Sigmoid colon (tissue), 7 donors: Measurements from ENCODE around the gene IVD. TPM values are rescaled to one million over a fixed set of nuclear protein-coding genes. Genes with fewer than 3 reads are reported as not detected.

Source experiments
- DNase-seq: peaks from one replicate; pipeline ENCODE4 v3.0.0-alpha.2; 2019
- H3K27ac ChIP-seq, 4 donors: fragments of 200-600 bp; sonication (generic); one replicate each; pipeline ENCODE4 v1.5.1; 2016 to 2019; ENCODE audit warnings: mild to moderate bottlenecking in 1 of 4
- H3K27me3 ChIP-seq, 3 donors: fragments of 200-600 bp; sonication (generic); one replicate each; pipeline ENCODE4 v1.5.1; 2019; ENCODE audit warnings: mild to moderate bottlenecking in 1 of 3
- H3K36me3 ChIP-seq, 4 donors: fragments of 200-600 bp; sonication (generic); one replicate each; pipeline ENCODE4 v1.5.1; 2016 to 2019
- H3K4me1 ChIP-seq, 4 donors: fragments of 200-600 bp; sonication (generic); one replicate each; pipeline ENCODE4 v1.5.1; 2017 to 2019
- H3K4me3 ChIP-seq, 4 donors: fragments of 200-600 bp; sonication (generic); one replicate each; pipeline ENCODE4 v1.5.1; 2017 to 2019; ENCODE audit warnings: mild to moderate bottlenecking in 2 of 4, moderate library complexity in 1 of 4
- H3K9me3 ChIP-seq, 4 donors: fragments of 200-600 bp in 3 of 4; sonication (generic) in 3 of 4; one replicate each; pipeline versions ENCODE4 v1.5.1 to v1.6.1; 2013 to 2019
- CTCF ChIP-seq, 4 experiments: fragments of 450-650 bp in 3 of 4; fragments of 200-600 bp in 1 of 4; IDR thresholded peaks; one replicate each; pipeline ENCODE4 v1.5.1; 2016 to 2019; ENCODE audit warnings: antibody characterized with exemption in 4 of 4, mild to moderate bottlenecking in 3 of 4, moderate library complexity in 2 of 4
- EP300 ChIP-seq, 4 donors: sonication (generic); formaldehyde crosslinking; IDR thresholded peaks; one replicate each; pipeline ENCODE4 v1.6.1; 2017; ENCODE audit warnings: antibody characterized with exemption in 4 of 4
- POLR2A ChIP-seq, 2 donors: fragments of 450-650 bp; IDR thresholded peaks; one replicate each; pipeline ENCODE4 v1.6.1; 2016; ENCODE audit warnings: antibody characterized with exemption in 2 of 2, mild to moderate bottlenecking in 2 of 2, moderate library complexity in 2 of 2
- POLR2AphosphoS5 ChIP-seq, 4 donors: sonication (generic); formaldehyde crosslinking; IDR thresholded peaks; one replicate each; pipeline ENCODE4 v1.6.1; 2017; ENCODE audit warnings: antibody characterized with exemption in 4 of 4
- WGBS, 2 donors: extraction: QIAGEN DNeasy Blood & Tissue Kit; methylation state at CpG; one replicate each; pipeline ENCODE4 v1.1.7; 2013; 5-methylcytosine and 5-hydroxymethylcytosine counted together
- intact Hi-C: fragments of 100-400 bp; cut with DNase I; formaldehyde crosslinking; loops from one replicate; pipeline ENCODE4 v1.15.1; 2023
- polyA plus RNA-seq, 3 donors: library from polyadenylated mRNA; stranded (reverse); fragments of 200-250 nt; gene quantifications; one replicate each; pipeline ENCODE4 v1.2.3, GENCODE V29; 2013
- total RNA-seq, 4 donors: library from RNA; depleted of rRNA; stranded (reverse); fragments of >200 nt; gene quantifications; one replicate each; pipeline ENCODE4 v1.1.0, GENCODE V29; 2016
- donor health status: healthy with polysubstance abuse.
- donor health status: Bipolar disorder and iron deficiency.
- donor health status: healthy.

Gene IVD
- total and polyA plus RNA-seq, 7 donors: 28.8 to 59.9 (median 50.8) TPM

- H3K27ac ChIP-seq: no peak overlapping the region
- intact Hi-C loops: no loop called here
- no peaks in the 10 kb centered on the region for H3K9me3 ChIP-seq
- TF ChIP-seq POLR2A (IDR thresholded peaks at IDR 0.05) (no peak), CTCF (IDR thresholded peaks at IDR 0.05) (no peak), EP300 (IDR thresholded peaks at IDR 0.05) (no peak), POLR2AphosphoS5 (IDR thresholded peaks at IDR 0.05) (no peak)
- no peaks in the 10 kb centered on the region for H3K36me3 ChIP-seq
- WGBS, 2 donors: 43 to 53% methylated on average over 2 of the region's 2 CpGs
- H3K4me1 ChIP-seq: peaks cover 0 to 8% (median 5%) of the 10 kb centered on the region in 4 donors
- no peak overlapping the region for H3K4me3 ChIP-seq
- H3K27me3 ChIP-seq: no peaks in the 10 kb centered on the region
- DNase-seq: no peak
These were observed 32.6 kb upstream of the IVD start for GRCh38 chr15:40372981-40373380.

DNA sequence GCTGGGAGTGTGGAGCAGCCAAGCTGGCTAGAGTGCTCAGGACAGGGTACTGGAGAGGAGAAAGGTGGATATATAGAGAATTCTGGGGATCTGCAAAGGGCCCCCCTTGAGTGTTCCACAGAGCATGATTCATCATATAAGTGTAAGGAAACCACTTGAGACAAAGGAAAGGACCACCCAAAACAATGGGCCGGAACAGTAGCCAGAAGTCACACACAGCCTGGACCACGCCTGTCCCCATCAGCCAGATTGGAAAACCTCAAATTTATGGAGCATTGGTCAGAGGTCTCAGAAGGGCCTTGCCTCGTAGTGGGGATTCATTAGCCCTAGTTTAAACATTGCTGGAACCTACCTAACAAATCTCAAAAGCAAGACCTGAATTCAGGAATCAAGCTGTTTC, 28.0 kb upstream of the IVD start:
- Histone ChIP-seq H3K27me3 (no peaks in the 10 kb centered on the region), H3K4me3 (no peak overlapping the region), H3K36me3 (no peaks in the 10 kb centered on the region), H3K4me1 (peaks cover 0 to 16% (median 11%) of the 10 kb centered on the region in 4 donors), H3K27ac (no peak overlapping the region), H3K9me3 (no peaks in the 10 kb centered on the region)
- intact Hi-C loops: no loop called here
- no peak for TF ChIP-seq POLR2AphosphoS5 (IDR thresholded peaks at IDR 0.05)
- TF ChIP-seq EP300 (IDR thresholded peaks at IDR 0.05): no peak
- TF ChIP-seq CTCF (IDR thresholded peaks at IDR 0.05): no peak
- no peak for TF ChIP-seq POLR2A (IDR thresholded peaks at IDR 0.05)
- no peak for DNase-seq
- WGBS, 2 donors: 80 to 84% methylated on average over 3 of the region's 3 CpGs

DNA sequence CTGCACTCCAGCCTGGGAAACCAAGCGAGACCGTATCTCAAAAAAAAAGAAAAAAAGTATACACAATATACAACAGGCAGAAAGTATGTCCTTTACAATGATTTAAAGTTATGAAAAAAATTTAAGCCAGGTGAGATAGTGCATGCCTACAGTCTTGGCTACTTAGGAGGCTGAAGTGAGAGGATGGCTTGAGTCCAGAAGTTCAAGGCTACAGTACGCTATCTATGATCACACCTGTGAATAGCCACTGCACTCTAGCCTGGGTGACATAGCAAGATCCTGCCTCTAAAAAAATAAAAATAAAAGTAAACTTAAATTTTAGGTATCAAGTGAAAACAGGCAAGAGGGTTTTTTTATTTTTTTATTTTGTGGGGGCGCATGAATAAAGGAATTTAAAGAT, 26.2 kb upstream of the IVD start:
- H3K4me3 ChIP-seq: no peak overlapping the region
- no peaks in the 10 kb centered on the region for H3K9me3 ChIP-seq
- WGBS, 2 donors: 85 to 95% methylated on average over 4 of the region's 4 CpGs
- peak overlapping the region in 2 of 4 donors; percentile 1 to 59 for H3K27ac ChIP-seq
- intact Hi-C loops: no loop called here
- H3K27me3 ChIP-seq: no peaks in the 10 kb centered on the region
- peaks cover 0 to 28% (median 18%) of the 10 kb centered on the region in 4 donors for H3K4me1 ChIP-seq
- DNase-seq: no peak
- no peaks in the 10 kb centered on the region for H3K36me3 ChIP-seq
- no peak for TF ChIP-seq CTCF (IDR thresholded peaks at IDR 0.05)
- no peak for TF ChIP-seq POLR2AphosphoS5 (IDR thresholded peaks at IDR 0.05)
- TF ChIP-seq EP300 (IDR thresholded peaks at IDR 0.05): no peak
- TF ChIP-seq POLR2A (IDR thresholded peaks at IDR 0.05): no peak

DNA sequence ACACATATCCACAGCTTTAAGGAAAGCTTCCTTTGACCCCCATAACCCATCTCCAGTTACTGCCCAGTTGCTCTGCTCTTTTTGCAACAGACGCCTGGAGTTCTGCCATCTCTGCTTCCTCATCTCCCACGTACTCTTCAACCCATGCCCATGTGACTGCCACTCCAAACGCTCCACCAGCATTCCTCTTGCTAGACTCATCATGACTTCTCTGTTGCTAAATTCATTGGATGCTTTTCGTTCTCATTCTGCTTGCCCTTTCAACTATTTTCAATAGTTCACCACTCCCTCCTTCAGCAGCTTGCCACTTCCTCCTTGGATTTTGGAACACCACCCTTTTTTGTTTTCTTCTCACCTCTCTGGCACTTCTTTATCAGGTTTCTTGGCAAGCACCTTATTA, 25.7 kb upstream of the IVD start:
- Histone ChIP-seq H3K27me3 (no peaks in the 10 kb centered on the region), H3K9me3 (no peaks in the 10 kb centered on the region), H3K27ac (peak overlapping the region in 3 of 4 donors; percentile 1 to 59 (median 50)), H3K4me3 (no peak overlapping the region), H3K36me3 (no peaks in the 10 kb centered on the region), H3K4me1 (peaks cover 0 to 28% (median 18%) of the 10 kb centered on the region in 4 donors)
- no peak for TF ChIP-seq EP300 (IDR thresholded peaks at IDR 0.05)
- TF ChIP-seq POLR2AphosphoS5 (IDR thresholded peaks at IDR 0.05): peak in 1 of 4 donors; percentile 23
- peak; percentile 75 for DNase-seq
- 12 to 42% methylated on average over 4 of the region's 4 CpGs for WGBS, 2 donors
- intact Hi-C loops: no loop called here

GRCh38 chr15:40380636-40381035, 25.0 kb upstream of the IVD start:
- peaks cover 0 to 28% (median 18%) of the 10 kb centered on the region in 4 donors for H3K4me1 ChIP-seq
- H3K4me3 ChIP-seq: no peak overlapping the region
- intact Hi-C loops: no loop called here
- WGBS, 2 donors: 96% methylated on average over 10 of the region's 10 CpGs
- TF ChIP-seq POLR2A (IDR thresholded peaks at IDR 0.05) (no peak), EP300 (IDR thresholded peaks at IDR 0.05) (no peak), POLR2AphosphoS5 (IDR thresholded peaks at IDR 0.05) (no peak), CTCF (IDR thresholded peaks at IDR 0.05) (no peak)
- peak overlapping the region in 2 of 4 donors; percentile 50 to 59 for H3K27ac ChIP-seq
- H3K9me3 ChIP-seq: no peaks in the 10 kb centered on the region
- no peaks in the 10 kb centered on the region for H3K27me3 ChIP-seq
- no peaks in the 10 kb centered on the region for H3K36me3 ChIP-seq
- no peak for DNase-seq
